NT2/D1 (cell line): ENCODE results near the gene FAM151A.

Experiments used
- DNase-seq: peaks from one replicate; pipeline ENCODE4 v3.0.0-alpha.2; 2011; ENCODE audit warnings: low read depth, low spot score
- H3K27me3 ChIP-seq: 2 replicates; pipeline ENCODE4 v1.6.0; 2011; ENCODE audit warnings: mild to moderate bottlenecking; ENCODE audit not compliant: insufficient read length, insufficient read depth
- H3K36me3 ChIP-seq: 2 replicates; pipeline ENCODE4 v1.6.1; 2011; ENCODE audit warnings: mild to moderate bottlenecking, low read length, mixed read lengths; ENCODE audit not compliant: insufficient read depth, insufficient read length
- H3K4me1 ChIP-seq: 2 replicates; pipeline ENCODE4 v1.5.1; 2011; ENCODE audit not compliant: insufficient read depth, insufficient read length
- H3K4me3 ChIP-seq: 2 replicates; pipeline ENCODE4 v1.5.1; 2011; ENCODE audit warnings: low read depth; ENCODE audit not compliant: insufficient read length
- H3K9ac ChIP-seq: 2 replicates; pipeline ENCODE4 v1.6.0; 2011; ENCODE audit warnings: low read depth; ENCODE audit not compliant: insufficient read length
- H3K9me3 ChIP-seq: 2 replicates; pipeline ENCODE4 v1.5.1; 2011; ENCODE audit warnings: mild to moderate bottlenecking, low read length; ENCODE audit not compliant: insufficient read depth
- SUZ12 ChIP-seq: IDR thresholded peaks from 2 replicates; pipeline ENCODE4 v1.6.1; 2011; ENCODE audit not compliant: insufficient read length, insufficient read depth; ENCODE audit errors: extremely low read depth
- YY1 ChIP-seq: IDR thresholded peaks from 2 replicates; pipeline ENCODE4 v1.6.1; 2011; ENCODE audit not compliant: insufficient read length, insufficient read depth
- ZNF274 ChIP-seq: IDR thresholded peaks from 2 replicates; pipeline ENCODE4 v1.6.1; 2011; ENCODE audit warnings: mild to moderate bottlenecking, low read depth, low read length

The FAM151A gene

GRCh38 chr1:54599211-54599823 is 24.0 kb downstream of the FAM151A start:
- Histone ChIP-seq H3K36me3 (no peaks in the 10 kb centered on the region), H3K4me1 (peaks cover 17% of the 10 kb centered on the region), H3K4me3 (no peak overlapping the region), H3K9ac (no peak overlapping the region), H3K9me3 (no peaks in the 10 kb centered on the region), H3K27me3 (no peaks in the 10 kb centered on the region)
- DNase-seq, result no peak
- TF ChIP-seq YY1, result no peak
- no peak for TF ChIP-seq SUZ12
- no peak for TF ChIP-seq ZNF274

DNA sequence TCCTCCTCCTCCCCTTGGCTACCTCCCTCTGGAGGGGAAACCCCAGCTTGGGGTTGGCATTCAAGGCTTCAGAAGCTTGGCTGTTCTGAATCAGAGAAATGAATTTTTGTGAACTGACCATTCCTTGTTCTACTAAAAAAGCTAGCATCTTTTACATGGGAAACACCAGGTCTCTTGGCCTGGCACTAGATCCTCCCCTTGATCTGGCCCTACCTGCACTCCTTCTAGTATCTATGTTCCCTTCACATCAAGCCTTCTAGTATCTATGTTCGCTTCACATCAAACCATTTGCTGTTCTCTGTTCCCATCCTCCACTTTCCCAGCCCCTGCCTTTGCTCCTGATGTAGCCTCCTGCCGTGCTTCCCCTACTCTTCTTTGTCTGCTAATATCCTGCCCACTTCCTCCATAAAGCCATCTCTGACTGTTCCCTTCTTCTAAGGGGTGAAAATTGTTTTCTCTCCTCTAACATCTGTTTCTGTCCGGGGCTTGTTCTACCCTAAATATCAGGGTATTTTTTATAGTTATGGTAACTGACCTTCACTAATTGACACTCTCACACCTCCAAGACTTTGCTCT is 25.8 kb downstream of the FAM151A start:
- peaks cover 27% of the 10 kb centered on the region for H3K4me1 ChIP-seq
- no peak overlapping the region for H3K4me3 ChIP-seq
- TF ChIP-seq ZNF274 (no peak), YY1 (no peak), SUZ12 (no peak)
- no peak overlapping the region for H3K9ac ChIP-seq
- no peak for DNase-seq
- no peaks in the 10 kb centered on the region for H3K9me3 ChIP-seq
- no peaks in the 10 kb centered on the region for H3K27me3 ChIP-seq
- H3K36me3 ChIP-seq, result no peaks in the 10 kb centered on the region

GRCh38 chr1:54596756-54597155 is 26.6 kb downstream of the FAM151A start:
- Histone ChIP-seq H3K9me3 (no peaks in the 10 kb centered on the region), H3K9ac (no peak overlapping the region), H3K36me3 (no peaks in the 10 kb centered on the region), H3K27me3 (no peaks in the 10 kb centered on the region), H3K4me3 (no peak overlapping the region), H3K4me1 (peaks cover 24% of the 10 kb centered on the region)
- no peak for DNase-seq
- TF ChIP-seq SUZ12 (no peak), YY1 (no peak), ZNF274 (no peak)

DNA sequence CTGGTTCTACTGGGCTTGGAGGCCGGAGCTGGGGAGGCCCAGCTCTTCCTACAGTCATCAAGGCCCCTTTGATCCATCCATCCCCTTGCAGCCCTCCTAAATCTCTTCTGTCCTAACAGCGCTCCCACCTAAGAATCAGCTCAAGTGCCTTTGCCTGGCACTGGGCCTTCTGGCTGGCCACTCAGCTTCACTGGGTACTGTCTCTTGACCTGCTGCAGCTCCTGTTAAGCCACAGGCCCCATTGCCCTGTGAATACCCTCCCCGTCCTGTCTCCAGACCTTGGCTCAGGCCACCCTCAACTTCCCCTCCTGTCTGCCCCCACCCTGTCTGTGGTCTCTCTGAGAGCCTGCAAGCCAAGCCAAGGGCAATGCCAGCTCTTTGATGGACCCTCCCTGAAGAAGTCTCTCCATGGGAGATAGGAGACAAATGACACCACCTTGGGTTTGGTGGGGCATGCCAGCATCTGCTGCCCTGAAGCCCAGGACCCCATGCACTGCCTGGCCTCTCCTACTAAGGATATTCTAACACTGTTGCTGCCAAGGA is 27.3 kb downstream of the FAM151A start:
- H3K4me1 ChIP-seq, result peaks cover 23% of the 10 kb centered on the region
- no peak overlapping the region for H3K4me3 ChIP-seq
- TF ChIP-seq YY1 (no peak), ZNF274 (no peak), SUZ12 (no peak)
- H3K27me3 ChIP-seq, result no peaks in the 10 kb centered on the region
- no peaks in the 10 kb centered on the region for H3K36me3 ChIP-seq
- DNase-seq, result no peak
- H3K9me3 ChIP-seq, result no peaks in the 10 kb centered on the region
- H3K9ac ChIP-seq, result no peak overlapping the region

DNA sequence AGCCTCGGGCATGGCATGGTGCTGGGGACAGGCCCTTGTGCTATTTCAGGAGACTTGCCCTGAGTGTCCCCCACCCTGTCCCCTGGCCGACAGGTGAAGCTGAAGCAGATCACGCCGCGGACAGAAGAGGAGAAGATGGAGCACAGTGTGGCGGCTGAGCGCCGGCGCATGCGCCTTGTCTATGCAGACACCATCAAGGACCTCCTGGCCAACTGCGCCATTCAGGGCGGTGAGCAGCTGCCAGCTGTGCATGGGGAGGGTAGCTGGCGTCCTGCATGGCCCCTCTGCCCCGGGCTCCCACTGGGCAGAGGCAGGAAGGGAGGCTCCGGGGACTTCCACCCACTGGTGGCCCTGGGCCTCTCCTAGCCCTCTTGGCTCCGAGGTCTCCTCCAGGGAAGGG is 28.9 kb downstream of the FAM151A start:
- no peak for DNase-seq
- H3K36me3 ChIP-seq, result no peaks in the 10 kb centered on the region
- TF ChIP-seq YY1 (no peak), SUZ12 (no peak), ZNF274 (no peak)

GRCh38 chr1:54593571-54594160 is 29.7 kb downstream of the FAM151A start:
- Histone ChIP-seq H3K9me3 (no peaks in the 10 kb centered on the region), H3K4me3 (no peak overlapping the region), H3K4me1 (peaks cover 23% of the 10 kb centered on the region), H3K36me3 (no peaks in the 10 kb centered on the region), H3K27me3 (no peaks in the 10 kb centered on the region), H3K9ac (no peak overlapping the region)
- no peak for DNase-seq
- TF ChIP-seq ZNF274 (no peak), SUZ12 (no peak), YY1 (no peak)

More for the DNA sequence above, 28.9 kb downstream of the FAM151A start:
- peaks cover 23% of the 10 kb centered on the region for H3K4me1 ChIP-seq
- H3K9ac ChIP-seq, result no peak overlapping the region
- no peaks in the 10 kb centered on the region for H3K27me3 ChIP-seq
- no peaks in the 10 kb centered on the region for H3K9me3 ChIP-seq
- no peak overlapping the region for H3K4me3 ChIP-seq

DNA sequence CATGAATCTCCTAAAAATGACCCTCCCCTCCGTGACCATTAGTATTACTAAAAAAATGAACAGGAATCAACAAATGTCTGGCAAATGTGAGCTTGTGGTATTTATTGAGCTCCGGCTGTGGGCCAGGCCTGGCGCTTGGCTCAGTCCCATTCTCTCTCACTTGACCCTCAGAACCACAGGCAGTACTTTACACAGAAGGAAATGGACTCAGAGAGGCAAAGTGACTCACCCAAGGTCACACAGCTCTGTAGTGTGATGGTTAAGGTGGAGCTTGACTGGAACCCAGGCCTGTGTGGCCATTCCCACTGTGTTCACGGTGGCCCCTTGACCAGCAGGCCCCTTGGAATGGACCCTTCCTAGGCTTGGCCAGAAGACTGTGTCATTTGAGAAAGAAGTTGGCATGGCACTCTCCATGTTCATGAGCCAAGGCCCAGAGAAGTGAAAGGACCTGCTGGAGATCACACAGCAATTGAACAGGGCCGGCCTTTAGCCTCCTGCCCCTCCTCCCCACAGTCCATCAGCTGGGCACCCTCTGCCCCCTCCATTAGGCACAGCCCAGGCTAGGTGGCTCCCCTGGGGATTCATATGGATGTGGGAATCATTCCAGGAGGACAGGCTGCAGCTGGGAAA is 32.1 kb downstream of the FAM151A start:
- H3K4me1 ChIP-seq, result peaks cover 15% of the 10 kb centered on the region
- no peak overlapping the region for H3K9ac ChIP-seq
- H3K9me3 ChIP-seq, result no peaks in the 10 kb centered on the region
- no peak for TF ChIP-seq SUZ12
- no peak for TF ChIP-seq YY1
- TF ChIP-seq ZNF274, result no peak
- H3K4me3 ChIP-seq, result no peak overlapping the region
- no peaks in the 10 kb centered on the region for H3K27me3 ChIP-seq
- H3K36me3 ChIP-seq, result no peaks in the 10 kb centered on the region
- DNase-seq, result no peak
